Activated CD8-positive, alpha-beta memory T cell treated with anti-CD3 and anti-CD28 coated beads, Interleukin-2, amount 10 ng/mL, durations not matched to agents 7 days and 5 days (primary cell): Measurements from ENCODE around the gene MEG3. TPM values are rescaled to one million over a fixed set of nuclear protein-coding genes. Genes with fewer than 3 reads are reported as not detected.
"Not testable (repeated sequence)": the region's sequence is repeated elsewhere in the genome, so short reads cannot be mapped to it uniquely, and the experiment has no call there.

Experiments used
- ATAC-seq: fragments of 150-1000 bp; cut with Tn5 transposase; one replicate; pipeline ENCODE4 v1.10.0; 2021; ENCODE audit warnings: moderate library complexity
- CTCF ChIA-PET: fragments of 350-600 bp; sonication (Branson Sonifier 250); formaldehyde crosslinking; loops from one replicate; lab custom pipeline; 2021; ENCODE audit warnings: antibody characterized with exemption; lab: Charles Lee
- DNase-seq: peaks from one replicate; pipeline ENCODE4 v3.0.0-alpha.2; 2020
- H3K27ac Mint-ChIP-seq: one replicate; pipeline ENCODE4 v1.8.0; 2021; ENCODE audit warnings: mild to moderate bottlenecking, mixed read lengths
- H3K27me3 Mint-ChIP-seq: one replicate; pipeline ENCODE4 v1.8.0; 2021; ENCODE audit warnings: mixed read lengths
- H3K36me3 Mint-ChIP-seq: one replicate; pipeline ENCODE4 v1.8.0; 2021; ENCODE audit warnings: mild to moderate bottlenecking, mixed read lengths
- H3K4me1 Mint-ChIP-seq: one replicate; pipeline ENCODE4 v1.8.0; 2021; ENCODE audit warnings: mixed read lengths
- H3K4me3 Mint-ChIP-seq: one replicate; pipeline ENCODE4 v1.8.0; 2021; ENCODE audit warnings: mild to moderate bottlenecking, moderate library complexity, mixed read lengths
- H3K9me3 Mint-ChIP-seq: one replicate; pipeline ENCODE4 v1.8.0; 2022; ENCODE audit warnings: low read depth, mixed read lengths
- total RNA-seq, 2 experiments: library from RNA; stranded (reverse); gene quantifications; one replicate each; pipeline ENCODE4 v1.2.3, GENCODE V29; 2021

Gene MEG3
- total RNA-seq, 2 experiments from 2014 or later = not detected

GRCh38 chr14:100800041-100800440 is 25.9 kb upstream of the MEG3 start:
- Mint-ChIP-seq H3K4me1 (no peaks in the 10 kb centered on the region), H3K36me3 (no peaks in the 10 kb centered on the region), H3K9me3 (no peaks in the 10 kb centered on the region), H3K27ac (no peak overlapping the region), H3K27me3 (peaks cover 20% of the 10 kb centered on the region), H3K4me3 (no peak overlapping the region)
- ATAC-seq = no peak
- DNase-seq = no peak
- CTCF ChIA-PET = no interaction called here

- CTCF ChIA-PET, H3K4me1 Mint-ChIP-seq, H3K4me3 Mint-ChIP-seq, H3K9me3 Mint-ChIP-seq, H3K36me3 Mint-ChIP-seq, DNase-seq, ATAC-seq, H3K27ac Mint-ChIP-seq: not testable (repeated sequence)
- peaks cover 20% of the 10 kb centered on the region for H3K27me3 Mint-ChIP-seq
Measured at GRCh38 chr14:100801433-100801832, 24.5 kb upstream of the MEG3 start.

DNA sequence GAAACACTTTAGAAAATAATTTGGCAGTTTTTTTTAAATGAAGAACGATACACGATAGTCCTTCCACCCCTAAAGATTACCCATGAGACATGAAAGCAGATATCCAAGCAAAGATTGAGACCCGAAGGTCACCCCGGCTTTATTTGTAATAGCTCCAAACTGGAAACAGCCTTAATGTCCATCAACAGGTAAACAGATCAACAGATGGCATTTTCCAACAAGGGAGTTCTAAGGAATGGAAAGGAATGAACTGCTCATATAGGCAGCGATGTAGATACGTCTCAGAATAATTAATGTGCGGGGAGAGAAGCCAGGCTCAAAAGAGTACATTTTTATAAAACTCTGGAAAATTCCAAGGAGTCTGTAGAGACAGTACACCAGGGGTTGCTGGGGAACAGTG is 23.7 kb upstream of the MEG3 start:
- H3K9me3 Mint-ChIP-seq = no peaks in the 10 kb centered on the region
- H3K27me3 Mint-ChIP-seq = peaks cover 17% of the 10 kb centered on the region
- no peaks in the 10 kb centered on the region for H3K4me1 Mint-ChIP-seq
- no peaks in the 10 kb centered on the region for H3K36me3 Mint-ChIP-seq
- no peak for DNase-seq
- no peak overlapping the region for H3K27ac Mint-ChIP-seq
- ATAC-seq = no peak
- H3K4me3 Mint-ChIP-seq = no peak overlapping the region
- CTCF ChIA-PET = no interaction called here

DNA sequence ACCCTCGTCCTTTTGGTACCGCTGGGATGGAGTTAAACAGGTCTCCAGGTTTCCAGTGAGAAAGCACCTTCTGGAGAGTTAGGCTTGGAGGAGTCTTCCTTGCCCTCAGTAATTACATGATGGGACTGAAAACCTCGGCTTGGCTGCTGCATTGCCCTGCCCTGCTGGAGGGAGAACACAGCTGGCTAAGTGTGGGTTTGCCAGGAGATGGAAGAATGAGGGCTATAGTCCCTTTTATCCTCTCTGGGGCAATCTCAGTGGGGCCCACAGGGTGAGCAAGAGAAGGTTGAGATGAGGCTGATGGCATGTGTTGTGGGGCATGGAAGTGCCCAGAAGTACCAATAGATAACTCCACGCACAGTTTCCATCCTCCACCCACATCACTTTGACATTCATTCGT is 23.2 kb upstream of the MEG3 start:
- H3K4me3 Mint-ChIP-seq = no peak overlapping the region
- H3K9me3 Mint-ChIP-seq = no peaks in the 10 kb centered on the region
- H3K27me3 Mint-ChIP-seq = peaks cover 17% of the 10 kb centered on the region
- H3K27ac Mint-ChIP-seq = no peak overlapping the region
- H3K36me3 Mint-ChIP-seq = no peaks in the 10 kb centered on the region
- DNase-seq (no peak), ATAC-seq (no peak)
- CTCF ChIA-PET = no interaction called here
- H3K4me1 Mint-ChIP-seq = no peaks in the 10 kb centered on the region

GRCh38 chr14:100803226-100803625 is 22.7 kb upstream of the MEG3 start:
- DNase-seq (no peak), ATAC-seq (no peak)
- Mint-ChIP-seq H3K4me3 (no peak overlapping the region), H3K4me1 (no peaks in the 10 kb centered on the region), H3K9me3 (no peaks in the 10 kb centered on the region), H3K36me3 (no peaks in the 10 kb centered on the region), H3K27ac (no peak overlapping the region), H3K27me3 (peaks cover 17% of the 10 kb centered on the region)
- CTCF ChIA-PET = no interaction called here

- Mint-ChIP-seq H3K4me1 (no peaks in the 10 kb centered on the region), H3K27me3 (peaks cover 17% of the 10 kb centered on the region), H3K9me3 (peaks cover 2% of the 10 kb centered on the region), H3K27ac (no peak overlapping the region), H3K36me3 (no peaks in the 10 kb centered on the region), H3K4me3 (no peak overlapping the region)
- DNase-seq (no peak), ATAC-seq (no peak)
- CTCF ChIA-PET = no interaction called here
Measured at GRCh38 chr14:100803676-100804075, 22.2 kb upstream of the MEG3 start.

DNA sequence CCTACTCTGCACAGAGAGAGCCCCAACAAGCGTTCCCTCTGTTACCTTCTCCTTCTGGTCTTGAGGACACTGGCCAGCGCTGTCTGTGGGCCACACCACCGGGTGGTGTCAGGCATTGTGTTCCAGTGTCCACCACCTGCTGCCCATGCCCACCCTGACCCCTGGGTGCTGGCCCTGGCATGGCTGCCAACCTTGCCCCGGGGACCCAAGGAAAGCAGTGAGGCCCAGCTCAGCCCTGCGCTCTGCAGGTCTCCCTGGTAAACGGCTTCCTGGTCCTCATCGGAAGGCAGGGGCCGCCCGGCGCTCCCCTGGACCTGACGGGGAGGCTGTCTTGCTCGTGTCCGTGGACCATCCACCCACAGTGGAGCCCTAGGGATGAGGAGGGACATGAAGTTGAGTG is 21.8 kb upstream of the MEG3 start:
- Mint-ChIP-seq H3K4me3 (no peak overlapping the region), H3K27ac (no peak overlapping the region), H3K9me3 (peaks cover 3% of the 10 kb centered on the region), H3K36me3 (no peaks in the 10 kb centered on the region), H3K4me1 (no peaks in the 10 kb centered on the region), H3K27me3 (peaks cover 13% of the 10 kb centered on the region)
- DNase-seq = no peak
- ATAC-seq = no peak
- CTCF ChIA-PET = no interaction called here

- CTCF ChIA-PET = no interaction called here
- ATAC-seq (no peak), DNase-seq (no peak)
- H3K4me3 Mint-ChIP-seq = no peak overlapping the region
- H3K27ac Mint-ChIP-seq = no peak overlapping the region
- H3K9me3 Mint-ChIP-seq = peaks cover 3% of the 10 kb centered on the region
- no peaks in the 10 kb centered on the region for H3K36me3 Mint-ChIP-seq
- H3K4me1 Mint-ChIP-seq = no peaks in the 10 kb centered on the region
- H3K27me3 Mint-ChIP-seq = peaks cover 10% of the 10 kb centered on the region
Measured at GRCh38 chr14:100804558-100805309, 21.2 kb upstream of the MEG3 start.

GRCh38 chr14:100806386-100806785 is 19.5 kb upstream of the MEG3 start:
- no peaks in the 10 kb centered on the region for H3K4me1 Mint-ChIP-seq
- no peak for ATAC-seq
- no peaks in the 10 kb centered on the region for H3K36me3 Mint-ChIP-seq
- no peak for DNase-seq
- H3K27ac Mint-ChIP-seq = no peak overlapping the region
- H3K27me3 Mint-ChIP-seq = peaks cover 3% of the 10 kb centered on the region
- H3K9me3 Mint-ChIP-seq = peaks cover 7% of the 10 kb centered on the region
- CTCF ChIA-PET = no interaction called here
- no peak overlapping the region for H3K4me3 Mint-ChIP-seq

- no peak overlapping the region for H3K4me3 Mint-ChIP-seq
- H3K27ac Mint-ChIP-seq = no peak overlapping the region
- no peaks in the 10 kb centered on the region for H3K36me3 Mint-ChIP-seq
- ATAC-seq (no peak), DNase-seq (no peak)
- H3K27me3 Mint-ChIP-seq = peaks cover 3% of the 10 kb centered on the region
- peaks cover 7% of the 10 kb centered on the region for H3K9me3 Mint-ChIP-seq
- H3K4me1 Mint-ChIP-seq = no peaks in the 10 kb centered on the region
- CTCF ChIA-PET = no interaction called here
Measured at GRCh38 chr14:100807496-100807895, 18.4 kb upstream of the MEG3 start.

DNA sequence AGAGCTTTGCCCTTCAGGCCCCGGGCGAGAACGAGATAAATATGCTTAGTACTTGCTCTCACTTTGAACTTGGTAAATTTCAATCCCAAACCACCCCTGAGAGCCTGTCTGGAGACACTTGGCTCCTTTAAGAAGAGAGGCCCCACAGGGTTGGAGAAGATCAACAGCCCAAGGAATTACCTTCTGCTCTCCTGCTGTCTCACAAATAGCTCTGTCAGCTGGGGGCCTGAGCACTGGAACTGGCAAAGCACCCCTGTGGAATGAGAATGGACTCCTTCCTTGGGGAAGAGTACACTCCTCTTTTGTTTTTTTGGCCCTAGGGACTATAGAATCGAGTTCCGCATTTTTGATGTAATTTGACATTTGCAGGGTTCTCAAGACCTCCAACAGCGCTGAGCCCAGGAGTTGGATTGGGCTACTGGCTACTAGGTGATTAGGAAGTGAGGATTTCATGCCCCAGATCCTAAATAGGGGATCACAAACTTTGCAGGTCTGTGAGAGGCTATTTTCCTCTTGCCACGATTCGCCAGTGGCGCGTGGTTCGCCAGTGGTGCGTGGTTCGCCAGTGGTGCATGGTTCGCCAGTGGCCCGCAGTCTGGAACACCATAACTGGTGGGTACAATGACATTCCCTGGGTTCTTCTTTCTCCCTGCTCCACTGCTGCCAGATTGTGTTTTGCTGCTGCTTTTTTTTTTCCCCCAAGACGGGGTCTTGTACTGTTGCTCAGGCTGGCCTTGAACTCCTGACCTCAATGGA is 17.8 kb upstream of the MEG3 start:
- CTCF ChIA-PET = no interaction called here
- Mint-ChIP-seq H3K27me3 (peaks cover 3% of the 10 kb centered on the region), H3K4me3 (no peak overlapping the region), H3K27ac (no peak overlapping the region), H3K4me1 (no peaks in the 10 kb centered on the region), H3K36me3 (no peaks in the 10 kb centered on the region), H3K9me3 (peaks cover 7% of the 10 kb centered on the region)
- ATAC-seq (no peak), DNase-seq (no peak)

GRCh38 chr14:100810435-100810834 is 15.5 kb upstream of the MEG3 start:
- Mint-ChIP-seq H3K36me3 (no peaks in the 10 kb centered on the region), H3K4me1 (no peaks in the 10 kb centered on the region), H3K27ac (no peak overlapping the region), H3K9me3 (peaks cover 7% of the 10 kb centered on the region), H3K27me3 (peaks cover 3% of the 10 kb centered on the region), H3K4me3 (no peak overlapping the region)
- DNase-seq = no peak
- CTCF ChIA-PET = no interaction called here
- ATAC-seq = no peak

DNA sequence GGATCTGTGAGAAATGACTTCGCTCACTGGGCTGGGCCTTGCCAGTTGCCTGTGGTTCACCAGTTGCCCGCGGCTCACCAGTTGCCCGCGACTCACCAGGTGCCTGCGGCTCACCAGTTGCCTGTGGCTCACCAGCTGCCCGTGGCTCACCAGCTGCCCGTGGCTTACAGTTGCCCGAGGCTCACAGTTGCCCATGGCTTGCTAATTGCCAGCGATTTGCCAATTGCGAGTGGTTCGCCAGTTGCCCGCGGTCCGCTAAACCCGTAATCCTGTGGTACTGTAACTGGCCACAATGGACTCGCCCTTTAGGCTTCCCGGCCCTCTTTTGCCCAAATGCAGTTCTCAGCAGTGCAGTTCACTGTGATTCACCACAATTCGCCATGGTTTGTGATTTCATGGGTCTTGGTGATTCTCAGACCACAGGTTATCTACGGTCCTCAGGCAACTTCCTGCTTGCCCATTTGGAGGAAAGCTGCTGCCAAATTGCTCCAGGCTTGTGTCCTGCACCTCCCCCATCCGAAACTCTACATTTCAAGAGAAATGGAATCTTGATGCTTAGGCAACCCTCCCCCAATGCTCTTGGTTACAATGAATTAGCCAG is 15.0 kb upstream of the MEG3 start:
- Mint-ChIP-seq H3K4me1 (no peaks in the 10 kb centered on the region), H3K27ac (no peak overlapping the region), H3K4me3 (no peak overlapping the region), H3K36me3 (no peaks in the 10 kb centered on the region), H3K9me3 (peaks cover 7% of the 10 kb centered on the region), H3K27me3 (peaks cover 3% of the 10 kb centered on the region)
- ATAC-seq (no peak), DNase-seq (no peak)
- CTCF ChIA-PET = no interaction called here

DNA sequence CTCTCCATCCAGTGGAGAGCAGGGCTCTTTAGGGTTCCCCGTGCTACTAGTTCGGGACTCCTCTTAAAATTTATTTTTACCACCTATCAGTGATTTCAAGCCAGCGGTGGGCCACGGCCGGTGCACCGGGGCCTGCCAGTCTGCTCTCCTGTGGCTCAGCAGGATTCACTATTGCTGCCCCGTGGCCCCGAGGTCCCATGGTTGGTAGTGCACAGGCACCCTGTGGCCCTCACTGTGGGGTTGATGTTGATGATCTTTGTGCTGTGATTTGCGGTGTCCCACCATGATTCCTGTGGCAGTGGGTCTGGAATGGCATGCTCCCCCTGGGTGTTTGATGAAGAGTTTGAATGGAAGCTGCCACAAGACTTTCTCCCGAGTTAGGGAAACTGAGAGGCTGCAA is 12.6 kb upstream of the MEG3 start:
- ATAC-seq = no peak
- DNase-seq = no peak
- H3K9me3 Mint-ChIP-seq = peaks cover 7% of the 10 kb centered on the region
- no peak overlapping the region for H3K4me3 Mint-ChIP-seq
- CTCF ChIA-PET = no interaction called here
- no peaks in the 10 kb centered on the region for H3K36me3 Mint-ChIP-seq
- peaks cover 3% of the 10 kb centered on the region for H3K27me3 Mint-ChIP-seq
- H3K4me1 Mint-ChIP-seq = no peaks in the 10 kb centered on the region
- H3K27ac Mint-ChIP-seq = no peak overlapping the region
